NCI-H2107 treated with DMSO at 0.1 percent for 48 hours (cell line): ENCODE measurements around the gene RBBP7.
A peak's percentile ranks its signal among the peaks of the same experiment; 100 is the strongest.

Experiments used
- DNase-seq: peaks from one replicate; lab custom pipeline; 2025; ENCODE audit not compliant: unreplicated experiment; lab: John Stamatoyannopoulos, UW

Gene RBBP7

GRCh38 chrX:16870095-16870861 is at the start of gene RBBP7:
RBBP7 (minus strand) TSS chrX:16870362; CDS start chrX:16870053, 309 bp downstream.
- DNase-seq: peak; percentile 94

- DNase-seq: no peak
Measured at GRCh38 chrX:16918979-16919378, 48.8 kb upstream of the RBBP7 start.

- no peak for DNase-seq
Measured at GRCh38 chrX:16917120-16917519, 47.0 kb upstream of the RBBP7 start.

- no peak for DNase-seq
Measured at GRCh38 chrX:16916561-16916960, 46.4 kb upstream of the RBBP7 start.

- DNase-seq: no peak
Measured at GRCh38 chrX:16914058-16914457, 43.9 kb upstream of the RBBP7 start.

GRCh38 chrX:16910376-16910775 is 40.2 kb upstream of the RBBP7 start:
- DNase-seq: no peak

- no peak for DNase-seq
Measured at GRCh38 chrX:16903274-16904022, 33.3 kb upstream of the RBBP7 start.

- no peak for DNase-seq
Measured at GRCh38 chrX:16897445-16897844, 27.3 kb upstream of the RBBP7 start.

GRCh38 chrX:16892504-16893362 is 22.6 kb upstream of the RBBP7 start:
- peak; percentile 80 for DNase-seq

GRCh38 chrX:16885628-16886027 is 15.5 kb upstream of the RBBP7 start:
- DNase-seq: no peak

GRCh38 chrX:16883487-16883804 is 13.3 kb upstream of the RBBP7 start:
- DNase-seq: no peak

GRCh38 chrX:16882702-16883486 is 12.7 kb upstream of the RBBP7 start:
- DNase-seq: peak; percentile 90

- peak; percentile 20 for DNase-seq
Measured at GRCh38 chrX:16882169-16882568, 12.0 kb upstream of the RBBP7 start.

GRCh38 chrX:16876696-16877095 is 6.5 kb upstream of the RBBP7 start:
- DNase-seq: no peak

GRCh38 chrX:16874458-16875095 is 4.4 kb upstream of the RBBP7 start:
- DNase-seq: no peak

GRCh38 chrX:16873106-16873505 is 2.9 kb upstream of the RBBP7 start:
- peak; percentile 32 for DNase-seq

- peak; percentile 46 for DNase-seq
Measured at GRCh38 chrX:16870862-16871815, 977 bp upstream of the RBBP7 start.

- peak; percentile 60 for DNase-seq
Measured at GRCh38 chrX:16869393-16870094, 618 bp downstream of the RBBP7 start.

- no peak for DNase-seq
Measured at GRCh38 chrX:16868920-16869319, 1.2 kb downstream of the RBBP7 start.
